Measurements from ENCODE around the gene C17orf58. TPM values are rescaled to one million over a fixed set of nuclear protein-coding genes. Genes with fewer than 3 reads are reported as not detected.
A peak's percentile ranks its signal among the peaks of the same experiment; 100 is the strongest.

C17orf58 gene
- total and polyA plus RNA-seq, 9 of the 15 experiments (the other 6 are each of a cell fraction or from before 2014, with no cell fraction given) = 8.6 to 37.4 (median 27.6) TPM

- TF ChIP-seq ZFX (CRISPR knock-in tag; IDR thresholded peaks at IDR 0.05) (peak; percentile 99), ZNF785 (CRISPR knock-in tag; IDR thresholded peaks at IDR 0.05) (no peak), ZNF431 (CRISPR knock-in tag; IDR thresholded peaks at IDR 0.05) (peak; percentile 75), ZKSCAN1 (IDR thresholded peaks at IDR 0.05; ENCODE audit: low read depth, low read length) (no peak), ZNF24 (IDR thresholded peaks at IDR 0.05) (no peak), SIX5 (IDR thresholded peaks at IDR 0.05; ENCODE audit: borderline replicate concordance in 1 of 2, insufficient read depth in 1 of 2, low read depth in 1 of 2, low read length in 2 of 2) (no peak), ZBTB17 (CRISPR knock-in tag; IDR thresholded peaks at IDR 0.05) (peak; percentile 69; the same call in 1 of the 2 replicates), CHD4 (IDR thresholded peaks at IDR 0.05; ENCODE audit: insufficient read depth, insufficient replicate concordance, low read depth, low read length, poor library complexity, severe bottlenecking) (no peak), BRD9 (IDR thresholded peaks at IDR 0.05; ENCODE audit: low read depth, partially characterized antibody) (peak; percentile 60), KLF1 (tag; IDR thresholded peaks at IDR 0.05) (no peak; the same call in 1 of the 2 replicates), NCOA1 (IDR thresholded peaks at IDR 0.05; ENCODE audit: low read depth) (no peak; the same call in 1 of the 2 replicates), BRCA1 (IDR thresholded peaks at IDR 0.05) (no peak), BRCA1 (CRISPR knock-in tag; IDR thresholded peaks at IDR 0.05) (no peak), TBL1XR1 (IDR thresholded peaks at IDR 0.05; ENCODE audit: low read length in 2 of 2) (no peak; a peak in 1 of 4 replicates), ZBTB34 (CRISPR knock-in tag; IDR thresholded peaks at IDR 0.05) (no peak), RNF219 (CRISPR knock-in tag; IDR thresholded peaks at IDR 0.05) (no peak), NCOA2 (IDR thresholded peaks at IDR 0.05; ENCODE audit: partially characterized antibody in 2 of 2) (no peak), BRD4 (IDR thresholded peaks at IDR 0.05) (peak; percentile 92), ELK3 (CRISPR knock-in tag; IDR thresholded peaks at IDR 0.05) (no peak), SMAD3 (CRISPR knock-in tag; conservative IDR thresholded peaks at IDR 0.05) (no peak), NFRKB (IDR thresholded peaks at IDR 0.05; ENCODE audit: low read depth) (peak; percentile 88; the same call in 1 of the 2 replicates)
Measured at GRCh38 chr17:68035523-68036303, 39.4 kb upstream of the C17orf58 start, which contains the start of gene KPNA2 (continued).
